ENCODE results near the gene GAB1.

DNA sequence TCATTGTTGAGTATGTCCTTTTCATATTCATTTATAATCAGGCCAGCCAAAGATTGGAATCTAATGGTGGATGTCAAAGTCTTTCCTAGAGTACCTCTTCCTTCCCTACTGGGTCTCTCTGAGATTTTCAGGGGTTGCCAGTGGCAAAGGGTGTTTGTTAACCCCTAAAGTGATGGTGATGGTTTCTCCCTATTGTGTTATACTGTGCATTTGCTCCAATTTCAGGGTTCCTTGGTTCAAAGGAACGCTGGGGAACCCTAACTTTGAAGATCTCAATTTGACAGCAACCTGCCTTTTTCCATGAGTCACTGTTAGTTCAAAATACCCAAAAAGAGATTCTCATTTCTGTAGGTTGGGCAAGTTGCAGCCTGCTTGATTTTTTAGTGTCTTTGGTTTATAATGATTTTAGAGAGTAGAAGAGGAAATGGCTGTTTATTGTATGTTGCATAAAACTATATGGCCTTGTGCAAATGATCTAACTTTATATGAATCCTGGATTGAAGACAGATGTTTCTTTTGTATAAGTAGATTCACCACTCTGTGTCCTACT, 23.0 kb downstream of the GAB1 start:
- no peak for TF ChIP-seq ZBTB7A (CRISPR knock-in tag; IDR thresholded peaks at IDR 0.05)
- TF ChIP-seq, protein P1, sequence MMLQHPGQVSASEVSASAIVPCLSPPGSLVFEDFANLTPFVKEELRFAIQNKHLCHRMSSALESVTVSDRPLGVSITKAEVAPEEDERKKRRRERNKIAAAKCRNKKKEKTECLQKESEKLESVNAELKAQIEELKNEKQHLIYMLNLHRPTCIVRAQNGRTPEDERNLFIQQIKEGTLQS (CRISPR knock-in tag; IDR thresholded peaks at IDR 0.05), result no peak
- TF ChIP-seq, protein P2, sequence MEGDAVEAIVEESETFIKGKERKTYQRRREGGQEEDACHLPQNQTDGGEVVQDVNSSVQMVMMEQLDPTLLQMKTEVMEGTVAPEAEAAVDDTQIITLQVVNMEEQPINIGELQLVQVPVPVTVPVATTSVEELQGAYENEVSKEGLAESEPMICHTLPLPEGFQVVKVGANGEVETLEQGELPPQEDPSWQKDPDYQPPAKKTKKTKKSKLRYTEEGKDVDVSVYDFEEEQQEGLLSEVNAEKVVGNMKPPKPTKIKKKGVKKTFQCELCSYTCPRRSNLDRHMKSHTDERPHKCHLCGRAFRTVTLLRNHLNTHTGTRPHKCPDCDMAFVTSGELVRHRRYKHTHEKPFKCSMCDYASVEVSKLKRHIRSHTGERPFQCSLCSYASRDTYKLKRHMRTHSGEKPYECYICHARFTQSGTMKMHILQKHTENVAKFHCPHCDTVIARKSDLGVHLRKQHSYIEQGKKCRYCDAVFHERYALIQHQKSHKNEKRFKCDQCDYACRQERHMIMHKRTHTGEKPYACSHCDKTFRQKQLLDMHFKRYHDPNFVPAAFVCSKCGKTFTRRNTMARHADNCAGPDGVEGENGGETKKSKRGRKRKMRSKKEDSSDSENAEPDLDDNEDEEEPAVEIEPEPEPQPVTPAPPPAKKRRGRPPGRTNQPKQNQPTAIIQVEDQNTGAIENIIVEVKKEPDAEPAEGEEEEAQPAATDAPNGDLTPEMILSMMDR (CRISPR knock-in tag; IDR thresholded peaks at IDR 0.05), result no peak
